GM21367 (cell line): ENCODE measurements around the gene GNB5.

Experiments used
- ATAC-seq: cut with Tn5 transposase; IDR thresholded peaks from one replicate; pipeline ENCODE4 v1.9.1; 2021; ENCODE audit not compliant: unreplicated experiment

The GNB5 gene

GRCh38 chr15:52207191-52207590, 16.0 kb upstream of the GNB5 start:
- no peak for ATAC-seq

GRCh38 chr15:52206446-52206845, 15.3 kb upstream of the GNB5 start:
- ATAC-seq: no peak

DNA sequence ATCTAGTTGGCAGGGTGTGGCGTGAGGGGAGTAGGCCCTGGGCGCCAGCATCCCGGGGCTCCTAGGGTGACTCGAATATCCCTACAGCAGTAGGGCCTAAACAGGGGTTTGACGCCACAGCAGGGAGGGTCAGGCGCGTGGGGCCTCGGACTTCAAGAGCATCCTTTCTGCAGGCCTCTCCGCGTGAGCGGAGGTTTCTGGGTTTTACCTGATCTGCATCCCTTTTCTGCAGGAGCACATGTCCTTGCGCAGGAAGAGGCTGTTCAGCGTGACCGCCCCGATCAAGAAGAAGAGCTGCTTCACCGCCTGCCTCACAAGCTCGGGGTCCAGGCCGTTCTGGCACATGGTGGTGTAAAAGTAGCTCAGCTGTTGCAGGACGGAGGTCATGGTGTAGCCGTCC, 13.5 kb upstream of the GNB5 start:
- ATAC-seq: no peak

- no peak for ATAC-seq
Measured at GRCh38 chr15:52200831-52201365, 9.7 kb upstream of the GNB5 start.

DNA sequence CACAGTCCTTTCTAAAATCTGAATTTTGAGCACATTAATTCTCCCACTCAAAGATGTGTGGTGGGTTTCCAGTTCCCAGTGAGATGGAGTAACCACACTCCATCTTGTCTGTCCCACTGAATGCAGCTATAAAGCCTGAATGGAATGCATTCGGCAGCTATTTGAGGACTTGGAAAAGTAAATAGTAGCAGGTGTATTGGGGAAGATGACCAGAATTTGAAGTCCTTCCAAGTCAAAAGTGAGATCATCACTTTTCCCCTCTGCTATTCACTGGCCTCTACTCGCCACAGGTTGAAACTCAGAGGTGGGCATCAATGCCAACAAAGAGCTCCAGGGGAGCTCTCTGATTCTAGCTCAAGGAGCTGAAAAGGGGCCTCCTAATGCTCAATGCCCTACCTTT, 8.1 kb upstream of the GNB5 start:
- no peak for ATAC-seq

- no peak for ATAC-seq
Measured at GRCh38 chr15:52196891-52197290, 5.7 kb upstream of the GNB5 start.

DNA sequence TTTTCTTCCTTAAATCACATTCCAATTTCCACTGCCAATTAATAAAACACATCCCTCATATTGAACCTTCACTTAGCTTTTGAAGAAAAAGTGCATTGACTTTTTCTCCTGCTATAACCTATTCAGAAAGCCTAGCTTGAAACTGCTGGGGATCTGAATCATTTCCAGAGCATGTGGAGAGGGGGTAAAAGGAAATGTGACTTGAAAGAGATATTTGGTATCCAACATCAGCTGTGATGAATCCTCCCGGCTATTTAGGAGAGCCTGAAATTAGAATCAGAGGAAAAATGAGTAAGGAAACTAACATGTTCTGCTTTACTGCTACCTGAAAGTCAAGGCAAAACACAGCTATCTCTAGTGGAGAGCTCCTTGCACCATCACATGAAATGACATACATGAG, 2.6 kb upstream of the GNB5 start:
- no peak for ATAC-seq

DNA sequence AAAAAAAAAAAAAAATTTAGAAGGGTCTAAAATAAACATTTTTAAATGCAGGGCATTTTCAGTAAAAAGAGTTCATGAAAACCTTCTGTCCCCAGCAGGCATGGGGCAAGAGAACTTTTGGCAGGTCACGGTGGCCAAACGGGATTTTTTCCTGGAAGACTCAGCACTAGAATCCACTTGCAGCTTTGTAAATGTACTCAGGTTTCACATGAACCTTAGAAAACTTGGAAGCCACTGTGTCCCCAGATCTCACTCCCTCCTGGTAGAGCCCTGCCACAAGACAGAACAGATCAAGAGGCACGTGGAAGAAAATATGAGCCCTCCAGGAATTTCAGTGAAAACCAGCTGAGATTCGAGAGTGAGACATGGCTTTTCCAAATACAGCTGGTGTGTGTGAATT, 2.1 kb upstream of the GNB5 start:
- ATAC-seq: no peak

GRCh38 chr15:52186651-52187486, 4.3 kb downstream of the GNB5 start:
- no peak for ATAC-seq

DNA sequence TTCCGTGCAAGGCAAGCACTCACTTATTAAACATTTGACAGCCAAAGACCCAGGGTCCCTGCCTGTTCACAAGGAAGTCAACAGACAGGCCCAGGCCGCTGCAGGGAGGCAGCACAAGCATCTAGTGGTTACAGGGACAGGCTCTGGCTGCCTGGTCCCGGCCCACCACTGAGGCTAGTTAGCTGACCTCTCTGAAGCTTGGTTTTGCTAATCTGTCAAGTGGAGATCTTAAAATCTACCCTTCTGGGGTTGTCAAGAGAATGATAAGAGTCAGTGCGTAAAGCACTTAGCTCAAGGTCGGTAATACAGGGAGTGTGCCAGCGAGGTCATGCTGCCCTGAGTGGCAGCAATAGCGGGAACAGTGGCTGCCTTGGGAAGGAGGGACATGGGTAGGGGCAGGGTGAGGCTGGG, 6.0 kb downstream of the GNB5 start:
- no peak for ATAC-seq

GRCh38 chr15:52184721-52185120, 6.5 kb downstream of the GNB5 start:
- no peak for ATAC-seq

- no peak for ATAC-seq
Measured at GRCh38 chr15:52183562-52184173, 7.5 kb downstream of the GNB5 start.

GRCh38 chr15:52181938-52182780, 9.0 kb downstream of the GNB5 start:
- ATAC-seq: no peak

DNA sequence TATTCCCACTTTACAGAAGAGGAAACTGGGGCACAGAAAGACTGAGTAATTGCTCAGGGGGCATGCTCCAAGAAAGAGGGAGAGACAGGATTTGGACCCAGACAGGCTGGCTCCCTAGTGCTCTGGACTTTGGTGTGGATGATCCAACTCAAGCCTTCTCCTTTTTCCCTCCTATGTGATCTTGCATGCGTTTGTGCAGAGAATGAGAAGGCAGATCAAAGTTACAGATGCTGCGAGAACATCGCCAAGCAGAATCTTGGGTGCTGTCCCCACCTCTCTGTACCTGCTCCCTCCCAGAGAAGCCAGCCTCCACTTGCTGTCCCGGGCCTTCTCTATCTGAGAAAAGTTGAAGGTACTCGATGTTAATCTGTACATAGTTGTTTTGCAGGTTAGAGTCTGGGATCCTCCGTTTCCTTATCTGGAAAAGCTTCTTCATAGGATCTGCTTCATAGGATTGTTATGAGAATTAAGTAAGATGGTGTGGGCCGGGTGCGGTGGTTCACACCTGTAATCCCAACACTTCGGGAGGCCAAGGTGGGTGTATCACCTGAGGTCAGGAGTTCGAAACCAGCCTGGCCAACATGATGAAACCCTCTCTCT, 10.2 kb downstream of the GNB5 start:
- ATAC-seq: no peak

DNA sequence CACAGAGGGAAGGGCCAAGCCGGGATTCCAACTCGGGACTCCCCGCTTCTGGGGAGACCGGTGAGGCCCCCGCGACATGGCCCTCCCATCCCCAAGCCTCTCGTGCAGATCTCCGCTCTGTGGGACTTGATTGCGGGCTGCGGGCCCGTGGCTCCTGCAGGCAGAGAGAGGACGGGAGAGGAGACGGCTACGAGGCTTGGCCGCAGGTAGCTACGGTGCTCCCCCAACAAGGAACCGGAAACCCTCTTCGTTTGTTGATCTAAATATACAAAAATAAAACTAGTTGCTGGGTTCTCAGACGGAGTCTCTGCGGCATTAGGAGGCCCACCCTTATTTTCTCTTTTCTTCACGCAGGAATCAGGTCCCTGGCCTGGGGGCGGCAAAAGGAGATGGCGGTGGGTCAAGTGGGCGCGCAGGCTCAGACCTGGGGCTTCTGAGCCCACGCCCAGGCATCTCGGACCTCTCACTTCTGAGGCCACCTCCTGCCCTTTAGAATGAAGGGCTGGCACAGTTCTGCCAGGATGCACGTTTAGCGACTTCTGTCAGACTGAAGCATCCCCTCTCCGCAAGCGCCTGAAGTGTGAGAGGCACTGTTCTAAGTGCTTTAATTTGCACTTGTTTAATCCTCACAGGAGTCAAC, 10.9 kb downstream of the GNB5 start:
- ATAC-seq: peak; percentile 23

GRCh38 chr15:52179278-52180195, 11.7 kb downstream of the GNB5 start:
- ATAC-seq: peak; percentile 85

- ATAC-seq: no peak
Measured at GRCh38 chr15:52178765-52179164, 12.4 kb downstream of the GNB5 start.

GRCh38 chr15:52172869-52173268, 18.3 kb downstream of the GNB5 start:
- no peak for ATAC-seq

DNA sequence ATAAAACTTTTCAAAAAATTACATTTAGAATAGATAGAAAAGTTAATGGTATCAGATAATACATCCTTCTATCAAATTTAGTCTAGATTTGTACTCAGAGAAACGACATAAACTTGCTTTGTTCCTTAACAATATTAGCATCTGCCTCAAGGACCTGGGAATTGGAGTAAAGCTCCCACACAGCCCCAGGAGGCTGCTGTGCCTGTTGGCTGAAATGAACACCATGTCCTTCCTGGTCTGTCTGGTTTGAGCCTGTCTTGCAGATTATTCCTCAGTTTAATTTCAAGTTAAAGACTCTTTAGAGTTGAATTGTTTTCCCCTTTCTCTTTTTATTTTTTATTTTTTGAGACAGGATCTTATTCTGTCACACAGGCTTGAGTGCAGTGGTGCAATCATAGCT, 19.4 kb downstream of the GNB5 start:
- no peak for ATAC-seq

- no peak for ATAC-seq
Measured at GRCh38 chr15:52171386-52171785, 19.8 kb downstream of the GNB5 start.
